A549 (cell line): ENCODE measurements around the gene SMIM7. TPM values are rescaled to one million over a fixed set of nuclear protein-coding genes. Genes with fewer than 3 reads are reported as not detected.

Experiments used
- ATAC-seq, 2 experiments: fragments of 200-7000 bp in 1 of 2; fragments of >200 bp in 1 of 2; cut with Nextera tagmentation in 1 of 2; cut with Tn5 transposase in 1 of 2; 3 replicates each; pipeline versions ENCODE4 v1.8.0 to v1.9.1; 2018 to 2020; ENCODE audit warnings: mild to moderate bottlenecking in 1 of 2, moderate library complexity in 1 of 2
- CTCF ChIA-PET: fragments of 300-600 bp; sonication (Branson Sonifier 250); formaldehyde crosslinking; extraction: SDS; loops from one replicate; lab custom pipeline; 2021; ENCODE audit warnings: antibody characterized with exemption, inconsistent platforms; lab: Yijun Ruan, JAX
- POLR2A ChIA-PET: fragments of 350-600 bp; formaldehyde crosslinking; extraction: SDS; loops from one replicate; lab custom pipeline; 2021; ENCODE audit warnings: antibody characterized with exemption, inconsistent platforms; lab: Yijun Ruan, JAX
- DNase-seq, 2 experiments: peaks; one replicate each; pipeline versions ENCODE4 v3.0.0 to v3.0.0-alpha.2; 2011 to 2016; ENCODE audit warnings: low read depth in 1 of 2, low spot score in 1 of 2
- FAIRE-seq: peaks from 2 replicates; lab custom pipeline; 2011; peaks lifted over from hg19 to GRCh38; lab: Jason Lieb, UNC
- H3K27ac ChIP-seq, 2 experiments: fragments of >200 bp; sonication (Bioruptor Twin); formaldehyde crosslinking; 3 replicates each; pipeline ENCODE4 v1.5.1; 2016 to 2017
- H3K4me1 ChIP-seq: fragments of >200 bp; sonication (Bioruptor Twin); formaldehyde crosslinking; 3 replicates; pipeline ENCODE4 v1.6.1; 2016
- H3K4me2 ChIP-seq: fragments of >200 bp; sonication (Bioruptor Twin); formaldehyde crosslinking; 3 replicates; pipeline ENCODE4 v1.6.1; 2016
- H3K4me3 ChIP-seq: fragments of >200 bp; sonication (Bioruptor Twin); formaldehyde crosslinking; 3 replicates; pipeline ENCODE4 v1.5.1; 2016
- H3K9me3 ChIP-seq: fragments of >200 bp; sonication (Bioruptor Twin); formaldehyde crosslinking; 3 replicates; pipeline ENCODE4 v1.6.1; 2016
- EP300 ChIP-seq, 2 experiments: fragments of >200 bp; sonication (Bioruptor Twin); formaldehyde crosslinking; IDR thresholded peaks; 2 replicates in 1 of 2; 3 replicates in 1 of 2; pipeline ENCODE4 v1.6.1; 2016 to 2017
- ESRRA ChIP-seq: fragments of 150-350 bp; IDR thresholded peaks from 2 replicates; pipeline ENCODE4 v1.6.1; 2014; ENCODE audit warnings: mild to moderate bottlenecking, low read length, borderline replicate concordance
- FOXS1 ChIP-seq: fragments of 250-450 bp; sonication (Bioruptor Pico); IDR thresholded peaks from 2 replicates; pipeline ENCODE4 v1.5.0; 2020; ENCODE audit warnings: mild to moderate bottlenecking, moderate library complexity
- GATA3 ChIP-seq: IDR thresholded peaks from 2 replicates; pipeline ENCODE4 v1.6.1; 2012; ENCODE audit warnings: borderline replicate concordance
- JUN ChIP-seq, 2 experiments: fragments of >200 bp; sonication (Bioruptor Twin); formaldehyde crosslinking; IDR thresholded peaks; 2 replicates in 1 of 2; 3 replicates in 1 of 2; pipeline ENCODE4 v1.6.1; 2016 to 2017
- KDM1A ChIP-seq: fragments of 200-600 bp; sonication (generic); IDR thresholded peaks from 2 replicates; pipeline ENCODE4 v1.6.1; 2016; ENCODE audit warnings: low read depth, mild to moderate bottlenecking
- KDM5A ChIP-seq: fragments of 200-600 bp; sonication (generic); IDR thresholded peaks from 2 replicates; pipeline ENCODE4 v1.6.1; 2016; ENCODE audit warnings: antibody characterized with exemption, mild to moderate bottlenecking
- MAX ChIP-seq: IDR thresholded peaks from 2 replicates; pipeline ENCODE4 v1.6.1; 2012
- POLR2A ChIP-seq: IDR thresholded peaks from 2 replicates; pipeline ENCODE4 v1.6.1; 2012; ENCODE audit warnings: mild to moderate bottlenecking, low read length
- RAD21 ChIP-seq, 2 experiments: fragments of >200 bp in 1 of 2; sonication (Bioruptor Twin) in 1 of 2; formaldehyde crosslinking in 1 of 2; IDR thresholded peaks in 1 of 2; conservative IDR thresholded peaks in 1 of 2; 2 replicates in 1 of 2; 3 replicates in 1 of 2; pipeline ENCODE4 v1.6.1; 2012 to 2018; ENCODE audit warnings: inconsistent platforms in 1 of 2
- WGBS: methylation state at CpG from one replicate; pipeline ENCODE4 v1.1.6; 2017; ENCODE audit errors: missing lambda C conversion rate; 5-methylcytosine and 5-hydroxymethylcytosine counted together
- polyA plus RNA-seq, 4 experiments: library from polyadenylated mRNA; depleted of rRNA in 3 of 4; stranded (reverse); fragments of >200 nt; fragmentation: RNase III in 1 of 4; extraction: RNeasy Plus Mini Kit Qiagen cat#74134 plus additional on column Dnase treatment in 1 of 4; gene quantifications; 2 replicates in 3 of 4; 3 replicates in 1 of 4; pipeline ENCODE4 v1.2.3, GENCODE V29; 2011 to 2017
- TF ChIP-seq, protein P1 (sequence below): IDR thresholded peaks from 2 replicates; pipeline ENCODE4 v1.6.1; 2012; ENCODE audit warnings: low read depth, borderline replicate concordance
- TF ChIP-seq, protein P2 (sequence below): fragments of 450-650 bp; IDR thresholded peaks from 2 replicates; pipeline ENCODE4 v1.6.1; 2014; ENCODE audit warnings: antibody characterized with exemption
- TF ChIP-seq, protein P3 (sequence below): fragments of >200 bp; sonication (Bioruptor Twin); formaldehyde crosslinking; IDR thresholded peaks from 3 replicates; pipeline ENCODE4 v1.6.1; 2016

SMIM7 gene
- polyA plus RNA-seq, 2 of the 4 experiments (the other 2 are of a cell fraction), result 74.7 to 98.8 TPM

DNA sequence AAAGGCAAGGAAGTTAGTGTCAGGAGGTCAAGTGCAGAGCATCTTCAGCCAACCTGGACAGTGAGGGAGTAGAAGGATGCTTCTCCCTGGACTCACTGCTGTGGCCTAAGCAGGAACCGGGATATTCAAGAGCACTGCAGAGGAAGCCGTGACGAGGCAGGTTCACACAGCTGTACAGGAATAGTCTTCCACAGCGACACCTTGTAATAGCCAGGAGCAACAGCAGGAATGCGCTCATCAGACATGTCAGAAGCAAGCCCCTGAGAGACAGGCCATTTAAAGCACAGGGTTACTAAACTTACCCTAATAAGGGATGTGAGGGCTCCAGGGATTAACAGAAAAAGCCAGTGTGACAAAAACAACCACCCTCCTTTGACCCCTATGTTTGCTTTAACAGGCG lies 28.5 kb downstream of the SMIM7 start:
- Histone ChIP-seq H3K9me3 (no peaks in the 10 kb centered on the region), H3K27ac (no peak overlapping the region), H3K4me3 (no peak overlapping the region), H3K4me2 (no peak overlapping the region), H3K4me1 (peaks cover 7% of the 10 kb centered on the region; the same call in 2 of the 3 replicates)
- ATAC-seq (no peak), FAIRE-seq (no peak), DNase-seq (peak in 1 of 2 experiments; percentile 28)
- POLR2A ChIA-PET, result no interaction called here
- 94% methylated on average over 6 of the region's 6 CpGs for whole genome bisulfite sequencing
- TF ChIP-seq KDM5A (no peak), FOXS1 (CRISPR knock-in tag) (no peak)
- CTCF ChIA-PET, result no interaction called here

DNA sequence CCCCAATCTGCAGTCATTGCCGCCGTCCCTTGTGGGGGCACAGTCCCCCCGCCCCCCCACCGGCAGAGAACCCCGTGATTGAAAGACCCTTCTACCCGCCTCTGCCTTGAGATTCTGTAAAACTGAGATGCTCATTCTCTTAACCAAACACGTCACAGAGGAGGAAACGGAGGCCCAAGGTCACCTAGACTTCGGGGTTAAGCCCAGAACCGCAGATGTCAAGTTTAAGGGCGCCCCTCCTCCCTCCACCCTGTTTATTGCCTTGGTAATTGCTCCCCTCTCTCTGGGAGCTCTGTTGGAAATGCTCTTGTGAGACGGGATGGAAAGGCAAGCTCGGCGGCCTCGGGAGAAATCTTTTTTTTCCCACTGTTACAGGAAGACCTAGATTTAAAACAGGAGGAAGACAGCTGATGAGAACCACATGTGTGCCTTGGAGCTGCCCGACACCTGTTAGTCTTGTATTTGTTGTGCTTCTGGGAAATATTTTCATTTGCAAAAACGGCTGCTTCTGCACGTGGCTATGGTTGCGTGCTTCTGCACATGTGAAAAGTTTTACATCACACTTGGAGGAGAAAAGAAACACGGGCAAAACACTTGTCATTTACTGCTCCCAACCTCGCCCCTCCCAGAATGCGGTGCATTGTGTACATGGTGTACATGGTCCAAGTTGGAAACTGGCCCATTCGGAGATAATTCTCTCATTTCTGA lies 30.8 kb downstream of the SMIM7 start:
- ChIA-PET POLR2A (interaction anchor here (1.5 kb wide), 1 partner anchor 31 kb away, joined by 5 read pairs; no protein-coding TSS in a partner anchor), CTCF (no interaction called here)
- H3K9me3 ChIP-seq, result no peaks in the 10 kb centered on the region
- H3K27ac ChIP-seq, result peak overlapping the region; percentile 97 to 99
- peak; percentile 3 to 5; a peak in 3 of 6 replicates for ATAC-seq
- DNase-seq, result no peak
- H3K4me3 ChIP-seq, result peak overlapping the region; percentile 98
- WGBS, result 47% methylated on average over 17 of the region's 23 CpGs
- H3K4me1 ChIP-seq, result peaks cover 15% of the 10 kb centered on the region; the same call in 2 of the 3 replicates
- FAIRE-seq, result no peak
- peak overlapping the region; percentile 88 for H3K4me2 ChIP-seq
- TF ChIP-seq RAD21 (conservative IDR thresholded peaks at IDR 0.05 in 1 of 2, IDR thresholded peaks at IDR 0.05 in 1 of 2) (no peak), ESRRA (peak; percentile 10; the same call in 1 of the 2 replicates), JUN (IDR thresholded peaks at IDR 0.05) (peak in 1 of 2 experiments; percentile 3; a peak in 1 of 5 replicates)
- TF ChIP-seq, all 56 proteins: peak for 2

GRCh38 chr19:16628183-16628983 lies 31.6 kb downstream of the SMIM7 start, which contains the start of gene MED26:
TSS of gene MED26 (minus strand) at chr19:16628204. CDS start at chr19:16627943, 261 bp downstream.
- DNase-seq, result peak; percentile 58 to 89
- ATAC-seq, result peak; percentile 90
- CTCF ChIA-PET, result interaction anchor here (0.6 to 0.9 kb wide), 2 partner anchors 30 kb away, joined by 3 read pairs; no protein-coding TSS in a partner anchor
- TF ChIP-seq, protein P1, sequence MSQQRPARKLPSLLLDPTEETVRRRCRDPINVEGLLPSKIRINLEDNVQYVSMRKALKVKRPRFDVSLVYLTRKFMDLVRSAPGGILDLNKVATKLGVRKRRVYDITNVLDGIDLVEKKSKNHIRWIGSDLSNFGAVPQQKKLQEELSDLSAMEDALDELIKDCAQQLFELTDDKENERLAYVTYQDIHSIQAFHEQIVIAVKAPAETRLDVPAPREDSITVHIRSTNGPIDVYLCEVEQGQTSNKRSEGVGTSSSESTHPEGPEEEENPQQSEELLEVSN, result peak; percentile 61; the same call in 1 of the 2 replicates
- TF ChIP-seq GATA3, result no peak
- TF ChIP-seq, protein P2, sequence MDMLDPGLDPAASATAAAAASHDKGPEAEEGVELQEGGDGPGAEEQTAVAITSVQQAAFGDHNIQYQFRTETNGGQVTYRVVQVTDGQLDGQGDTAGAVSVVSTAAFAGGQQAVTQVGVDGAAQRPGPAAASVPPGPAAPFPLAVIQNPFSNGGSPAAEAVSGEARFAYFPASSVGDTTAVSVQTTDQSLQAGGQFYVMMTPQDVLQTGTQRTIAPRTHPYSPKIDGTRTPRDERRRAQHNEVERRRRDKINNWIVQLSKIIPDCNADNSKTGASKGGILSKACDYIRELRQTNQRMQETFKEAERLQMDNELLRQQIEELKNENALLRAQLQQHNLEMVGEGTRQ, result peak; percentile 22; the same call in 1 of the 2 replicates
- no peak for TF ChIP-seq KDM1A
- peak; percentile 62; the same call in 1 of the 2 replicates for TF ChIP-seq MAX
- 0 out of 2 replicates have a peak, but pooled peaks have one; percentile 56 for TF ChIP-seq ESRRA
- TF ChIP-seq POLR2A, result peak; percentile 55; the same call in 1 of the 2 replicates
- peak; percentile 17 to 38; a peak in 1 of 5 replicates for TF ChIP-seq JUN (IDR thresholded peaks at IDR 0.05)
- POLR2A ChIA-PET, result interaction anchor here (0.8 to 1.5 kb wide), 5 partner anchors 11 to 86 kb away, joined by 3 to 5 read pairs (median 4); partner anchors contain the start of gene SLC35E1
- H3K9me3 ChIP-seq, result no peaks in the 10 kb centered on the region
- no peak for FAIRE-seq
- H3K4me2 ChIP-seq, result peak within 1 kb of the TSS; percentile 88
- peaks cover 15% of the 10 kb centered on the region; the same call in 2 of the 3 replicates for H3K4me1 ChIP-seq
- WGBS, result 2% methylated on average over 16 of the region's 98 CpGs
- H3K4me3 ChIP-seq, result peak within 1 kb of the TSS; percentile 98
- H3K27ac ChIP-seq, result peak within 1 kb of the TSS; percentile 97 to 99

DNA sequence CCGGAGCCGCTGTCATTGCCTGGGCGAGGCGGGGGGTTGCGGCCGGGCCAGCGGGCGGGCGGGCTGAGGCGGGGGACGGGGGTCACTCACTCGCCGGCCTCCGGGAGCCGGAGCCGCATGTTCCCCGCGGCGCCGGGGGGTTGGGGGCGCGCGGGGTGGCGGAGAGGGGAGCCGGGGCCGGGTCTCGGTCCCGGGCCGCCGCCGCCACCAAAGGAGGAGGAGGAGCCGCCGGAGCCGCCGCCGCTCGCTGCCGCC lies 32.1 kb downstream of the SMIM7 start:
- Histone ChIP-seq H3K4me1 (peaks cover 15% of the 10 kb centered on the region; the same call in 2 of the 3 replicates), H3K4me2 (peak overlapping the region; percentile 87), H3K27ac (peak overlapping the region; percentile 89 to 99), H3K9me3 (no peaks in the 10 kb centered on the region), H3K4me3 (peak overlapping the region; percentile 98)
- POLR2A ChIA-PET, result interaction anchor here (0.8 to 1.5 kb wide), 5 partner anchors 10 to 85 kb away, joined by 3 to 5 read pairs (median 4); partner anchors contain the start of gene SLC35E1
- no CpG with 5 or more reads among the region's 38 CpGs for WGBS
- DNase-seq (no peak), FAIRE-seq (no peak), ATAC-seq (no peak)
- CTCF ChIA-PET, result interaction anchor here (0.9 kb wide), 1 partner anchor 30 kb away, joined by 3 read pairs; no protein-coding TSS in a partner anchor
- TF ChIP-seq EP300 (IDR thresholded peaks at IDR 0.05), result no peak
- peak; percentile 27 to 51; a peak in 2 of 5 replicates for TF ChIP-seq JUN (IDR thresholded peaks at IDR 0.05)
- TF ChIP-seq, protein P3, sequence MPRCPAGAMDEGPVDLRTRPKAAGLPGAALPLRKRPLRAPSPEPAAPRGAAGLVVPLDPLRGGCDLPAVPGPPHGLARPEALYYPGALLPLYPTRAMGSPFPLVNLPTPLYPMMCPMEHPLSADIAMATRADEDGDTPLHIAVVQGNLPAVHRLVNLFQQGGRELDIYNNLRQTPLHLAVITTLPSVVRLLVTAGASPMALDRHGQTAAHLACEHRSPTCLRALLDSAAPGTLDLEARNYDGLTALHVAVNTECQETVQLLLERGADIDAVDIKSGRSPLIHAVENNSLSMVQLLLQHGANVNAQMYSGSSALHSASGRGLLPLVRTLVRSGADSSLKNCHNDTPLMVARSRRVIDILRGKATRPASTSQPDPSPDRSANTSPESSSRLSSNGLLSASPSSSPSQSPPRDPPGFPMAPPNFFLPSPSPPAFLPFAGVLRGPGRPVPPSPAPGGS, result 0 out of 3 replicates have a peak, but pooled peaks have one; percentile 66
